CD4-positive, alpha-beta T cell treated with Interleukin-21 for 1 hour (primary cell): ENCODE measurements around the gene CTIF.

Experiments
- DNase-seq: peaks from one replicate; pipeline ENCODE4 v3.0.0-alpha.2; 2020

CTIF gene

GRCh38 chr18:48607056-48607984, 68.5 kb downstream of the CTIF start:
- no peak for DNase-seq

- DNase-seq: no peak
Observed at GRCh38 chr18:48608581-48608980, 69.8 kb downstream of the CTIF start.

- no peak for DNase-seq
Observed at GRCh38 chr18:48609114-48609513, 70.3 kb downstream of the CTIF start.

- DNase-seq: no peak
Observed at GRCh38 chr18:48609820-48610815, 71.3 kb downstream of the CTIF start.

- DNase-seq: no peak
Observed at GRCh38 chr18:48611203-48611602, 72.4 kb downstream of the CTIF start.

- DNase-seq: no peak
Observed at GRCh38 chr18:48611785-48612480, 73.1 kb downstream of the CTIF start.

GRCh38 chr18:48612511-48612910, 73.7 kb downstream of the CTIF start:
- no peak for DNase-seq

- no peak for DNase-seq
Observed at GRCh38 chr18:48612917-48613316, 74.1 kb downstream of the CTIF start.

GRCh38 chr18:48613589-48614404, 75.0 kb downstream of the CTIF start:
- no peak for DNase-seq

- DNase-seq: no peak
Observed at GRCh38 chr18:48615566-48616401, 77.0 kb downstream of the CTIF start.

- no peak for DNase-seq
Observed at GRCh38 chr18:48616484-48617255, 77.8 kb downstream of the CTIF start.

- no peak for DNase-seq
Observed at GRCh38 chr18:48617844-48618497, 79.1 kb downstream of the CTIF start.

GRCh38 chr18:48619016-48619415, 80.2 kb downstream of the CTIF start:
- no peak for DNase-seq

- no peak for DNase-seq
Observed at GRCh38 chr18:48619501-48619900, 80.7 kb downstream of the CTIF start.

- no peak for DNase-seq
Observed at GRCh38 chr18:48620071-48620470, 81.2 kb downstream of the CTIF start.

- no peak for DNase-seq
Observed at GRCh38 chr18:48621240-48621639, 82.4 kb downstream of the CTIF start.

- DNase-seq: no peak
Observed at GRCh38 chr18:48621815-48622555, 83.2 kb downstream of the CTIF start.

GRCh38 chr18:48622911-48623431, 84.1 kb downstream of the CTIF start:
- DNase-seq: no peak
